GM12878 (cell line): Measurements from ENCODE around the gene ANK3. TPM values are rescaled to one million over a fixed set of nuclear protein-coding genes. Genes with fewer than 3 reads are reported as not detected.
A peak's percentile ranks its signal among the peaks of the same experiment; 100 is the strongest.

ENCODE experiments used
- ASH2L ChIP-seq: fragments of 300-600, 200-600 bp; sonication (generic); IDR thresholded peaks from 2 replicates; pipeline ENCODE4 v1.6.1; 2017; ENCODE audit warnings: low read depth, mild to moderate bottlenecking, borderline replicate concordance
- BCL11A ChIP-seq: IDR thresholded peaks from 2 replicates; pipeline ENCODE4 v1.6.1; 2011; ENCODE audit warnings: low read depth, low read length
- CBFB ChIP-seq: IDR thresholded peaks from 2 replicates; pipeline ENCODE4 v1.6.1; 2016; ENCODE audit warnings: antibody characterized with exemption, low read depth
- CREB1 ChIP-seq: IDR thresholded peaks from 2 replicates; pipeline ENCODE4 v1.6.1; 2012; ENCODE audit warnings: low read depth, mild to moderate bottlenecking, inconsistent platforms
- DPF2 ChIP-seq: fragments of 450-650 bp; IDR thresholded peaks from 2 replicates; pipeline ENCODE4 v1.6.1; 2017; ENCODE audit warnings: mild to moderate bottlenecking
- FOS ChIP-seq: IDR thresholded peaks from 3 replicates; pipeline ENCODE4 v1.6.1; 2011; ENCODE audit warnings: borderline replicate concordance; ENCODE audit not compliant: insufficient read length; ENCODE audit errors: extremely low read depth
- GABPA ChIP-seq: IDR thresholded peaks from 2 replicates; pipeline ENCODE4 v1.6.1; 2014; ENCODE audit warnings: antibody characterized with exemption, low read depth, mild to moderate bottlenecking, inconsistent platforms
- HDAC2 ChIP-seq: fragments of 200-600 bp; sonication (generic); IDR thresholded peaks from 2 replicates; pipeline ENCODE4 v1.6.1; 2017
- HDGF ChIP-seq: fragments of 450-650 bp; IDR thresholded peaks from 2 replicates; pipeline ENCODE4 v1.6.1; 2016; ENCODE audit warnings: antibody characterized with exemption
- IRF4 ChIP-seq: IDR thresholded peaks from 2 replicates; pipeline ENCODE4 v1.6.1; 2011; ENCODE audit warnings: low read depth, low read length
- JUNB ChIP-seq: IDR thresholded peaks from 2 replicates; pipeline ENCODE4 v1.6.1; 2016; ENCODE audit warnings: antibody characterized with exemption, mild to moderate bottlenecking
- KLF5 ChIP-seq: fragments of 450-650 bp; IDR thresholded peaks from 2 replicates; pipeline ENCODE4 v1.6.1; 2014; ENCODE audit warnings: mild to moderate bottlenecking; ENCODE audit not compliant: partially characterized antibody
- MTA2 ChIP-seq: fragments of 450-650 bp; IDR thresholded peaks from 2 replicates; pipeline ENCODE4 v1.6.1; 2016; ENCODE audit warnings: low read depth, mild to moderate bottlenecking, moderate library complexity
- MYB ChIP-seq: fragments of 150-350 bp; IDR thresholded peaks from 2 replicates; pipeline ENCODE4 v1.6.1; 2014; ENCODE audit warnings: mild to moderate bottlenecking, low read depth, low read length, borderline replicate concordance
- NR2C2 ChIP-seq: IDR thresholded peaks from 2 replicates; pipeline ENCODE4 v1.6.1; 2011; ENCODE audit warnings: borderline replicate concordance, low read depth; ENCODE audit not compliant: control insufficient read depth, insufficient read length
- PML ChIP-seq: IDR thresholded peaks from 2 replicates; pipeline ENCODE4 v1.6.1; 2012; ENCODE audit warnings: low read length, inconsistent platforms
- RELA ChIP-seq: fragments of 450-650 bp; IDR thresholded peaks from 2 replicates; pipeline ENCODE4 v1.8.0; 2014; ENCODE audit warnings: borderline replicate concordance; ENCODE audit not compliant: partially characterized antibody
- RUNX3 ChIP-seq: IDR thresholded peaks from 2 replicates; pipeline ENCODE4 v1.6.1; 2012; ENCODE audit warnings: low read length, inconsistent platforms
- SIX5 ChIP-seq: IDR thresholded peaks from 2 replicates; pipeline ENCODE4 v1.6.1; 2011; ENCODE audit warnings: mild to moderate bottlenecking, low read depth, low read length, moderate library complexity; ENCODE audit not compliant: severe bottlenecking
- SPI1 ChIP-seq: IDR thresholded peaks from 2 replicates; pipeline ENCODE4 v1.6.1; 2011; ENCODE audit warnings: low read depth, mild to moderate bottlenecking, low read length, moderate library complexity, borderline replicate concordance; ENCODE audit not compliant: insufficient read depth
- SREBF1 ChIP-seq: IDR thresholded peaks from 2 replicates; pipeline ENCODE4 v1.6.1; 2012; ENCODE audit warnings: mild to moderate bottlenecking, low read length
- SREBF2 ChIP-seq: IDR thresholded peaks from 2 replicates; pipeline ENCODE4 v1.6.1; 2012; ENCODE audit warnings: mild to moderate bottlenecking, low read length
- STAT1 ChIP-seq: fragments of 450-650 bp; conservative IDR thresholded peaks from 2 replicates; pipeline ENCODE4 v1.6.1; 2014; ENCODE audit warnings: antibody characterized with exemption, mild to moderate bottlenecking
- TAF1 ChIP-seq: IDR thresholded peaks from 2 replicates; pipeline ENCODE4 v1.6.1; 2011; ENCODE audit warnings: mild to moderate bottlenecking, low read depth, low read length, borderline replicate concordance
- ZNF217 ChIP-seq: fragments of 450-650 bp; IDR thresholded peaks from 2 replicates; pipeline ENCODE4 v1.6.1; 2017; ENCODE audit warnings: antibody characterized with exemption, mild to moderate bottlenecking
- ZNF24 ChIP-seq: fragments of 450-650 bp; IDR thresholded peaks from 2 replicates; pipeline ENCODE4 v1.6.1; 2017; ENCODE audit warnings: antibody characterized with exemption, mild to moderate bottlenecking
- ZZZ3 ChIP-seq: IDR thresholded peaks from 2 replicates; pipeline ENCODE4 v1.6.1; 2011; ENCODE audit warnings: low read depth; ENCODE audit not compliant: control insufficient read depth, insufficient read length
- polyA plus RNA-seq, 11 experiments: library from polyadenylated mRNA; depleted of rRNA in 4 of 11; unstranded in 6 of 11; stranded (reverse) in 5 of 11; fragments of >200 nt; fragmentation: Nextera tagmentation in 4 of 11; fragmentation: Illumina TruSeq in 1 of 11; extraction: Ambion mirVana in 4 of 11; extraction: Trizol in 1 of 11; gene quantifications; 1 replicate in 1 of 11; 2 replicates in 10 of 11; pipeline versions ENCODE4 v1.2.1 to v1.2.3, GENCODE V29; 2011 to 2016; ENCODE audit warnings: inconsistent platforms in 2 of 11, missing spikeins in 2 of 11, low read depth in 1 of 11
- total RNA-seq, 4 experiments: library from RNA; depleted of rRNA in 3 of 4; stranded (reverse); fragments of >200 nt in 3 of 4; fragmentation: Illumina TruSeq in 1 of 4; extraction: Trizol in 1 of 4; gene quantifications; 2 replicates each; pipeline versions ENCODE4 v1.2.1 to v1.2.3, GENCODE V29; 2013 to 2021
- TF ChIP-seq, protein P1 (sequence below): fragments of 450-650 bp; conservative IDR thresholded peaks from 2 replicates; pipeline ENCODE4 v1.6.1; 2017; ENCODE audit warnings: mild to moderate bottlenecking, moderate library complexity
- TF ChIP-seq, protein P2 (sequence below): fragments of 450-650 bp; IDR thresholded peaks from 2 replicates; pipeline ENCODE4 v1.6.1; 2014; ENCODE audit warnings: mild to moderate bottlenecking
- TF ChIP-seq, protein P3 (sequence below): IDR thresholded peaks from 2 replicates; pipeline ENCODE4 v1.6.1; 2012; ENCODE audit warnings: low read depth, low read length, improper control_type of control experiment

The ANK3 gene
- total and polyA plus RNA-seq, 10 of the 15 experiments (the other 5 are each of a cell fraction or from before 2014, with no cell fraction given), result 0.06 to 0.82 (median 0.20) TPM; not detected in 2

DNA sequence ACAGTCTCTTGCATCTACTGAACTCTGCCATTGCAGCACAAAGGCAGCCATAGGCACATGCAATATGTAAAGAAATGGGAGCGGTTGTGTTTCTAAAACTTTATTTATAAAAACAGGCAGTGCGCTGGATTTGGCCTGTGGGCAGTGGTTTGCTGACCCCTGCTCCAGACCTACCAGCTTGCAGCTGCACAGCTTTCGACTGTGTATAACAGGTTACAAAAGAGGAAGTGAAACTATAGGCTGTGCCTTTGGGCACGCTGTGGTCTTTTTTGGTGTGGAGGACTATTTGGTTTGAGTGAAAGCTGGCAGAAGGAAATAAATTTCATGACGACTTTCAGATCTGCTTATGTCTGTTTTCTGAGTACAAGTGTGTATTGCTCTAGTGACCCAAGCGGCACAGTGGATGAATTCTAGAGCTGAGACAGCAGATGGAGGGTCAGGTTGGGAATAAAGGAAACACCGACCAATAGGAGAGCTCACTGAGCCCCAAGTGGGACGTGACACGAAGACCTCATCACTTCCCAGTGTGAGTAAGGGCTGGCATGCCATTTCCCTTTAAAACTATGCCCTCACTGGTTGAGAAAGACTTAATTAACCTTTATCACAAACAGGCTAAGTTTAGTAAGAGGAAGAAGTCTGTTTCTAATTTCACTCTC, 152.7 kb downstream of the ANK3 start (continued):
- TF ChIP-seq NR2C2, result no peak
- no peak for TF ChIP-seq HDGF
- TF ChIP-seq ZNF24, result peak; percentile 75
- peak; percentile 99 for TF ChIP-seq SPI1
- no peak for TF ChIP-seq HDAC2
- peak; percentile 95 for TF ChIP-seq IRF4
- TF ChIP-seq DPF2, result peak; percentile 100
- 0 out of 2 replicates have a peak, but pooled peaks have one; percentile 30 for TF ChIP-seq GABPA
- TF ChIP-seq RELA, result no peak
- no peak for TF ChIP-seq SIX5
- no peak for TF ChIP-seq TAF1
- TF ChIP-seq JUNB, result peak; percentile 65
- TF ChIP-seq, protein P1, sequence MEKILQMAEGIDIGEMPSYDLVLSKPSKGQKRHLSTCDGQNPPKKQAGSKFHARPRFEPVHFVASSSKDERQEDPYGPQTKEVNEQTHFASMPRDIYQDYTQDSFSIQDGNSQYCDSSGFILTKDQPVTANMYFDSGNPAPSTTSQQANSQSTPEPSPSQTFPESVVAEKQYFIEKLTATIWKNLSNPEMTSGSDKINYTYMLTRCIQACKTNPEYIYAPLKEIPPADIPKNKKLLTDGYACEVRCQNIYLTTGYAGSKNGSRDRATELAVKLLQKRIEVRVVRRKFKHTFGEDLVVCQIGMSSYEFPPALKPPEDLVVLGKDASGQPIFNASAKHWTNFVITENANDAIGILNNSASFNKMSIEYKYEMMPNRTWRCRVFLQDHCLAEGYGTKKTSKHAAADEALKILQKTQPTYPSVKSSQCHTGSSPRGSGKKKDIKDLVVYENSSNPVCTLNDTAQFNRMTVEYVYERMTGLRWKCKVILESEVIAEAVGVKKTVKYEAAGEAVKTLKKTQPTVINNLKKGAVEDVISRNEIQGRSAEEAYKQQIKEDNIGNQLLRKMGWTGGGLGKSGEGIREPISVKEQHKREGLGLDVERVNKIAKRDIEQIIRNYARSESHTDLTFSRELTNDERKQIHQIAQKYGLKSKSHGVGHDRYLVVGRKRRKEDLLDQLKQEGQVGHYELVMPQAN, result peak; percentile 54; the same call in 1 of the 2 replicates
- TF ChIP-seq SREBF2, result no peak
- peak; percentile 37 for TF ChIP-seq KLF5
- TF ChIP-seq, protein P2, sequence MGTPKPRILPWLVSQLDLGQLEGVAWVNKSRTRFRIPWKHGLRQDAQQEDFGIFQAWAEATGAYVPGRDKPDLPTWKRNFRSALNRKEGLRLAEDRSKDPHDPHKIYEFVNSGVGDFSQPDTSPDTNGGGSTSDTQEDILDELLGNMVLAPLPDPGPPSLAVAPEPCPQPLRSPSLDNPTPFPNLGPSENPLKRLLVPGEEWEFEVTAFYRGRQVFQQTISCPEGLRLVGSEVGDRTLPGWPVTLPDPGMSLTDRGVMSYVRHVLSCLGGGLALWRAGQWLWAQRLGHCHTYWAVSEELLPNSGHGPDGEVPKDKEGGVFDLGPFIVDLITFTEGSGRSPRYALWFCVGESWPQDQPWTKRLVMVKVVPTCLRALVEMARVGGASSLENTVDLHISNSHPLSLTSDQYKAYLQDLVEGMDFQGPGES, result no peak
- TF ChIP-seq CREB1, result peak; percentile 54
- TF ChIP-seq MYB, result 0 out of 2 replicates have a peak, but pooled peaks have one; percentile 48
- no peak for TF ChIP-seq PML
- TF ChIP-seq ZNF217, result peak; percentile 87
- TF ChIP-seq FOS, result no peak
- TF ChIP-seq STAT1, result no peak
- TF ChIP-seq RUNX3, result peak; percentile 99
- TF ChIP-seq BCL11A, result peak; percentile 96
- no peak for TF ChIP-seq SREBF1
- TF ChIP-seq ASH2L, result no peak
- TF ChIP-seq MTA2, result peak; percentile 96
- TF ChIP-seq, protein P3, sequence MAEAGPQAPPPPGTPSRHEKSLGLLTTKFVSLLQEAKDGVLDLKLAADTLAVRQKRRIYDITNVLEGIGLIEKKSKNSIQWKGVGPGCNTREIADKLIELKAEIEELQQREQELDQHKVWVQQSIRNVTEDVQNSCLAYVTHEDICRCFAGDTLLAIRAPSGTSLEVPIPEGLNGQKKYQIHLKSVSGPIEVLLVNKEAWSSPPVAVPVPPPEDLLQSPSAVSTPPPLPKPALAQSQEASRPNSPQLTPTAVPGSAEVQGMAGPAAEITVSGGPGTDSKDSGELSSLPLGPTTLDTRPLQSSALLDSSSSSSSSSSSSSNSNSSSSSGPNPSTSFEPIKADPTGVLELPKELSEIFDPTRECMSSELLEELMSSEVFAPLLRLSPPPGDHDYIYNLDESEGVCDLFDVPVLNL, result no peak
- TF ChIP-seq CBFB, result peak; percentile 86
- TF ChIP-seq ZZZ3, result no peak
